Upper lobe of left lung (tissue), 6 donors: ENCODE measurements around the gene POC1B. TPM values are rescaled to one million over a fixed set of nuclear protein-coding genes. Genes with fewer than 3 reads are reported as not detected.

Source experiments
- ATAC-seq, 2 donors: fragments of 200-7000 bp; cut with Tn5 transposase; one replicate each; pipeline ENCODE4 v1.9.1; 2022; ENCODE audit warnings: mild to moderate bottlenecking in 2 of 2, moderate library complexity in 2 of 2; ENCODE audit not compliant: low FRiP score in 2 of 2
- DNase-seq, 2 donors: peaks; one replicate each; pipeline ENCODE4 v3.0.0-alpha.2; 2019 to 2020
- H3K27ac ChIP-seq, 4 donors: fragments of 200-600 bp; sonication (generic); one replicate each; pipeline ENCODE4 v1.5.1; 2016 to 2019
- H3K27me3 ChIP-seq, 4 donors: fragments of 200-600 bp; sonication (generic); one replicate each; pipeline ENCODE4 v1.5.1; 2017 to 2019
- H3K36me3 ChIP-seq, 4 donors: fragments of 200-600 bp; sonication (generic); one replicate each; pipeline ENCODE4 v1.5.1; 2016 to 2019
- H3K4me1 ChIP-seq, 4 donors: fragments of 200-600 bp; sonication (generic); one replicate each; pipeline ENCODE4 v1.5.1; 2018 to 2019
- H3K4me3 ChIP-seq, 4 donors: fragments of 200-600 bp; sonication (generic); one replicate each; pipeline ENCODE4 v1.5.1; 2017 to 2019; ENCODE audit warnings: mild to moderate bottlenecking in 2 of 4, moderate library complexity in 1 of 4
- H3K9me3 ChIP-seq, 4 donors: fragments of 200-600 bp; sonication (generic); one replicate each; pipeline ENCODE4 v1.5.1; 2018 to 2019
- EP300 ChIP-seq, 4 donors: sonication (generic); formaldehyde crosslinking; IDR thresholded peaks; one replicate each; pipeline ENCODE4 v1.5.1; 2017; ENCODE audit warnings: antibody characterized with exemption in 4 of 4, control low read depth in 2 of 4
- POLR2A ChIP-seq, 4 donors: fragments of 450-650 bp; IDR thresholded peaks; one replicate each; pipeline ENCODE4 v1.5.1; 2016 to 2017; ENCODE audit warnings: antibody characterized with exemption in 4 of 4, mild to moderate bottlenecking in 2 of 4
- POLR2AphosphoS5 ChIP-seq, 2 donors: sonication (generic); formaldehyde crosslinking; IDR thresholded peaks; one replicate each; pipeline ENCODE4 v1.5.1; 2017; ENCODE audit warnings: antibody characterized with exemption in 2 of 2
- WGBS, 2 donors: methylation state at CpG; one replicate each; pipeline ENCODE4 v1.1.5; 2017 to 2018; 5-methylcytosine and 5-hydroxymethylcytosine counted together
- small RNA-seq, 4 donors: library from RNA; depleted of rRNA; stranded (forward); fragments of <200 nt; gene quantifications; one replicate each; pipeline ENCODE3, GENCODE V24; 2016
- total RNA-seq, 6 donors: library from RNA; depleted of rRNA in 4 of 6; stranded (reverse); fragments of >200 nt in 4 of 6; gene quantifications; one replicate each; pipeline versions ENCODE4 v1.1.0 to v1.2.1, GENCODE V29; 2016 to 2021
- TF ChIP-seq, protein P1 (sequence below), 6 experiments: fragments of 450-650 bp in 4 of 6; fragments of 200-600 bp in 2 of 6; sonication (generic) in 2 of 6; IDR thresholded peaks; one replicate each; pipeline ENCODE4 v1.5.1; 2016 to 2019; ENCODE audit warnings: antibody characterized with exemption in 6 of 6
- donor health status: DM: no; HTN: no; CAD: no; lungs with moderate emphysema.
- donor health status: DM: no; HTN: yes; CAD: no; lungs with severe emphysema.

The POC1B gene
- total RNA-seq, 6 donors from 2014 or later = 13.9 to 34.4 (median 21.0) TPM

DNA sequence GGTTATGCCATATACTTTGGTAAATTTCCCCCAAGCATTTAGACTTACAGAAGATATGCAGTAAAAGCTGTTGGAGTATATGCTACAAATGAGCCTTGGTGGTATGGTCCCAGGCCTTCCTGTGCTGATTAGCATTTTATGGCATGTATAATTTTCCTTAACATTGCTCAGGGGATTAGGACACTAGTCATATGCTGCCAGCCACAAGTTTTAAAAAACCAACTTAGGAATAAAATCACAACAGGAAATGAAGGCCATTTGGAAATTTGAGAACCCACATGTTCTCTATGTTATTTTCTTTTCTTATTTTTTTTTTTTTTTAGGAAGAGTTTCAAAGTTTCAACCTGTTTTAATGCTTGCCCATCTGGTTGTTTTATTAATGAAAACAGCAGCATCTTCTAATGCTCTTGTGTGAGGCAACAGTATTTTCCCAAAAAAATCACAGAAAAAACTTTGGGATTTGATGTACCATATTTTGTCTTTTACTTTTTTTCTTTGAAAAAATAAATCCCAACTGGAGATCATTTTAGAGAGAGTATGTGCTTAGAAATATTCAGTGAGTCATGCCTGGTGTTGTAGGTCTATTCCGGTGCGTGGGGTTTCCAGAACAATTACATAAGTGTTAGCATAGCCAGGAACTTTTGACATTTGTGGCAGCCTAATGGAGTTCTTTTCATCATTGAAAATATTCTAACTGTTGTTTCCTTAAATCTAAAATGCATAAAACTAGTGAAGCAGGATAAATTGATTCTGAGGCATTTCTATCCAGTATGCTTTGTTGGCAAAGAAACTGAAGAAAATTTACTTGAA is 151.9 kb downstream of the POC1B start:
- H3K4me3 ChIP-seq = no peak overlapping the region
- no peaks in the 10 kb centered on the region for H3K9me3 ChIP-seq
- TF ChIP-seq, protein P1, sequence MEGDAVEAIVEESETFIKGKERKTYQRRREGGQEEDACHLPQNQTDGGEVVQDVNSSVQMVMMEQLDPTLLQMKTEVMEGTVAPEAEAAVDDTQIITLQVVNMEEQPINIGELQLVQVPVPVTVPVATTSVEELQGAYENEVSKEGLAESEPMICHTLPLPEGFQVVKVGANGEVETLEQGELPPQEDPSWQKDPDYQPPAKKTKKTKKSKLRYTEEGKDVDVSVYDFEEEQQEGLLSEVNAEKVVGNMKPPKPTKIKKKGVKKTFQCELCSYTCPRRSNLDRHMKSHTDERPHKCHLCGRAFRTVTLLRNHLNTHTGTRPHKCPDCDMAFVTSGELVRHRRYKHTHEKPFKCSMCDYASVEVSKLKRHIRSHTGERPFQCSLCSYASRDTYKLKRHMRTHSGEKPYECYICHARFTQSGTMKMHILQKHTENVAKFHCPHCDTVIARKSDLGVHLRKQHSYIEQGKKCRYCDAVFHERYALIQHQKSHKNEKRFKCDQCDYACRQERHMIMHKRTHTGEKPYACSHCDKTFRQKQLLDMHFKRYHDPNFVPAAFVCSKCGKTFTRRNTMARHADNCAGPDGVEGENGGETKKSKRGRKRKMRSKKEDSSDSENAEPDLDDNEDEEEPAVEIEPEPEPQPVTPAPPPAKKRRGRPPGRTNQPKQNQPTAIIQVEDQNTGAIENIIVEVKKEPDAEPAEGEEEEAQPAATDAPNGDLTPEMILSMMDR (IDR thresholded peaks at IDR 0.05) = no peak
- TF ChIP-seq POLR2AphosphoS5 (IDR thresholded peaks at IDR 0.05) (no peak), EP300 (IDR thresholded peaks at IDR 0.05) (peak in 1 of 4 donors; percentile 27)
- DNase-seq = peak in 1 of 2 donors; percentile 52
- H3K4me1 ChIP-seq = peaks cover 15 to 40% (median 25%) of the 10 kb centered on the region in 4 donors
- peak in 1 of 2 donors; percentile 84 for ATAC-seq
- 34 to 49% methylated on average over 2 of the region's 2 CpGs for WGBS, 2 donors
- no peaks in the 10 kb centered on the region for H3K36me3 ChIP-seq
- peak overlapping the region in 3 of 4 donors; percentile 30 to 41 (median 35) for H3K27ac ChIP-seq
- no peaks in the 10 kb centered on the region for H3K27me3 ChIP-seq

DNA sequence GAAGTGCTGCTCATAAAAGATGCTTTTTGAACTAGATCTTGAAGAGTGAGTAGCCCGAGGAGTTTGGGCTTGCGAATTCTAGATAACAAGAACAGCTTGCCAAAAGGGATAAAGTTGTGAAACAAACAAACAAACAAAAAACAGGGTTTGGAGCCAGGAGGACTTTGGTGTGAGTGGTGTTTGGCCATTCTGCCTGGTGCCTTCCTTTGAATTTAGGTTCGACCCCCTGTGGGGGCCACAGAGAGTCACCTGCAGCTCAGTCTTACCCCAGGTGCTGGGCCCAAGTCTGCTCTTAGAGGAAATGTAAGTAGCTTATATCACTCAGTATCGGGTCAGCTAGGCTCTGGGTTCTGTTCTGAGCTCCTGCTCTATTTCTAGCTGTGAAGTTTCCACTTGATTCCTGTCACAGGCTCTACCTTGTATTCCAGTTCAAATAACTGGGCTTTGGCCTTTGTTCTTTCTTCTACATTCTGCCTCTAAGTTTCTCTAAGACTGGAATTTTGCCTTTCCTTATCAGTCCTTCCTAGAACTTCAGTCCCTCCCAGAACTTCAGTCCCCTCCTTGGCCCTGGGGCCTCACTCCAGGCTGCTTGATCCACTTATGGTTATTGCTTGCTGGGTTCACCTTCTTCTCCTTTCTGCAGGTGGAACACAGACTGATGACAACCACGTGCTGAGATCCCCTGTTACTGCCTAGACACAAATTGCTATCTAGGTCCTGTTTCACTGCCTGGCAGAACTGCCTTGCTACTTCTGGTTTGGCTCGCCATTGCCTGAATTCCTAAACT is 153.1 kb downstream of the POC1B start:
- no peaks in the 10 kb centered on the region for H3K9me3 ChIP-seq
- peak overlapping the region in 3 of 4 donors; percentile 2 to 48 (median 35) for H3K27ac ChIP-seq
- ATAC-seq (no peak), DNase-seq (peak in 1 of 2 donors; percentile 33)
- peaks cover 15 to 40% (median 25%) of the 10 kb centered on the region in 4 donors for H3K4me1 ChIP-seq
- TF ChIP-seq POLR2A (IDR thresholded peaks at IDR 0.05) (no peak), POLR2AphosphoS5 (IDR thresholded peaks at IDR 0.05) (no peak), EP300 (IDR thresholded peaks at IDR 0.05) (no peak)
- TF ChIP-seq, protein P1 (IDR thresholded peaks at IDR 0.05) = no peak
- no peak overlapping the region for H3K4me3 ChIP-seq
- H3K27me3 ChIP-seq = no peaks in the 10 kb centered on the region
- 63 to 66% methylated on average over 6 of the region's 6 CpGs for WGBS, 2 donors
- H3K36me3 ChIP-seq = no peaks in the 10 kb centered on the region

DNA sequence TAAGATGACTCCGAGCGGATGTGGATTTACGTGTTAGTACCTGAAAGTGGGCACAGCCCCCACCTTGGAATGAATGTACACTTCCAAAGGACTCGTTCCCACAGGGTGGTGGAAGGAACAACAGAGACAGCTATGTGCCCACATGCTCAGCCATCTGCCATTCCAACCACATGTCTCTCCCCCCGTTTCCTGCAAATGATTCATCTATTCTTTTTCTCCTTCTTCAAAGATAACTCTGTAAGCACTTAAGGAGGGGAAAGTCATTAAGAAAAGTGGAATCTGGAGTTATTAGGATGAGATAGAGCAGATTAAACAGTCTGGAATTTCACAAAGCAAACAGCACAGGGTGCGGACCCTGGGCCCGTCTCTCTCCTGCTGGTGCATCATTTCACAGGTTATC is 155.0 kb downstream of the POC1B start:
- Histone ChIP-seq H3K27me3 (no peaks in the 10 kb centered on the region), H3K9me3 (no peaks in the 10 kb centered on the region), H3K4me3 (no peak overlapping the region), H3K27ac (no peak overlapping the region), H3K4me1 (peaks cover 12 to 37% (median 22%) of the 10 kb centered on the region in 4 donors), H3K36me3 (no peaks in the 10 kb centered on the region)
- ATAC-seq = no peak
- WGBS, 2 donors = 75 to 77% methylated on average over 7 of the region's 7 CpGs
- TF ChIP-seq, protein P1 (IDR thresholded peaks at IDR 0.05) = no peak
- no peak for TF ChIP-seq EP300 (IDR thresholded peaks at IDR 0.05)
- no peak for TF ChIP-seq POLR2A (IDR thresholded peaks at IDR 0.05)
- no peak for TF ChIP-seq POLR2AphosphoS5 (IDR thresholded peaks at IDR 0.05)
- DNase-seq = no peak

DNA sequence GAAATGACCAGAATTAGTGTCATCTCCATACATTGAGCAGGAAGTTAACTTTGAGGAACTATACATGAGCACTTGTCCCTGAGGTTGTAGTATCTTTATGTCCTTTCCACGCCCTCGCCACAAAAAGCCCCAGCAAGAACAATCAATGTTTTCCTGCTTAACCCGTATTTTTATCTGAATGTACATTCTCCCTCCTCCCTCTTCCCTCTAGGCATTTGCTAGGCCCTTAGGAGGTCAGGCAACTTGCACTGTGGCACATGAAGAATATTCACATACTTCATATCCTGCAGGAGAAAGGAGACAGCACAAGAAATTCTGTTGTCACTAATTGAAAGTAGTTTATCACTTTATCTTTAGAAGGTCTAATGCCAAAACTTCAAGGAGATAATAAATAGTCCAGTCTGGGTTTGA is 155.4 kb downstream of the POC1B start:
- no peak for DNase-seq
- ATAC-seq = no peak
- H3K4me1 ChIP-seq = peaks cover 12 to 34% (median 22%) of the 10 kb centered on the region in 4 donors
- TF ChIP-seq POLR2A (IDR thresholded peaks at IDR 0.05) = no peak
- TF ChIP-seq POLR2AphosphoS5 (IDR thresholded peaks at IDR 0.05) = no peak
- TF ChIP-seq, protein P1 (IDR thresholded peaks at IDR 0.05) = no peak
- TF ChIP-seq EP300 (IDR thresholded peaks at IDR 0.05) = no peak
- WGBS, 2 donors = 63 to 72% methylated on average over 3 of the region's 3 CpGs
- H3K27me3 ChIP-seq = no peaks in the 10 kb centered on the region
- H3K27ac ChIP-seq = no peak overlapping the region
- no peak overlapping the region for H3K4me3 ChIP-seq
- no peaks in the 10 kb centered on the region for H3K9me3 ChIP-seq
- H3K36me3 ChIP-seq = no peaks in the 10 kb centered on the region

Small RNA genes lying within 50 kb of the gene (small RNA-seq; reads per million reads assigned to genes)
- gene AC025034.2 (0 reads per million in 4 donors), gene POC1B-GALNT4 (0 reads per million in 4 donors)

Other genes with a start within 250 kb of the POC1B start
- 100 to 1,000 TPM in 2 of 6 donors, 10 to 100 TPM in 4; 18.4 to 236 (median 86.0) TPM for gene DUSP6, start 173.5 kb downstream of the POC1B start, total RNA-seq
- 10 to 100 TPM in 2 of 6 donors, 1 to 10 TPM in 4; 2.4 to 13.5 (median 7.9) TPM for gene GALNT4, start 1.3 kb downstream of the POC1B start, total RNA-seq
- gene ATP2B1, start 182.8 kb upstream of the POC1B start, total RNA-seq = 10 to 100 TPM; 15.2 to 50.0 (median 36.3) TPM